ENCODE results near the gene MYO1D. TPM values are rescaled to one million over a fixed set of nuclear protein-coding genes. Genes with fewer than 3 reads are reported as not detected.

MYO1D gene
- total and polyA plus RNA-seq, 2 of the 13 experiments (the other 11 are each of a cell fraction or from before 2014, with no cell fraction given): 13.2 to 17.3 TPM

DNA sequence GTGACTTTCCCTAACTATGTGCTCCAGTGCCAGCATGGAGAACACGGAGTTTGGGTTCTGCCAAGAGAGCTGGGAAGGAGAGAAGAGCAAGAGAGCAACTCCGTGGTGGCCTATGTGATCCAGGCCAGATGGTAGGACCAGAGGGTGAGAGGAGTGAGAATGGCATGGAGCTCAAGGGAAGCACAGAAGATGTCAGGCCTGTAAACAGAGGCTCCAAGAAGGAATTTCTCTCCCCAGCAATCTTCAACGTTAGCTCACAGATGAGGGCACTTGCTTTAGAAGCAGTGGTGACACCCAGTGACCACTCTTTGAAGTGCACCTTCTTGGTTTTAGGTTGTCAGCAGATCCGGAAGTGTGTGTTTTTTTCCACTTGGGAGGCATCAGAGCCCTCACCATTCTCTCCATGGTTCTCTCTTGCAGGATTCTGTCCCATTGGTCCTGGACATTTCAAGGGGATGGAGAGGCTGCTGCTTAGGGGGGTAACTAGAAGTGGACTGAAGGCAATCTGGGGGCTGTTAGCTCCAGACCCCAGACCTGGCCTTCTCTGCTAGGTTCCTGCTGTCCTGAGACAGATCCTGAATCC lies 33.0 kb upstream of the MYO1D start (continued):
- TF ChIP-seq, protein P1, sequence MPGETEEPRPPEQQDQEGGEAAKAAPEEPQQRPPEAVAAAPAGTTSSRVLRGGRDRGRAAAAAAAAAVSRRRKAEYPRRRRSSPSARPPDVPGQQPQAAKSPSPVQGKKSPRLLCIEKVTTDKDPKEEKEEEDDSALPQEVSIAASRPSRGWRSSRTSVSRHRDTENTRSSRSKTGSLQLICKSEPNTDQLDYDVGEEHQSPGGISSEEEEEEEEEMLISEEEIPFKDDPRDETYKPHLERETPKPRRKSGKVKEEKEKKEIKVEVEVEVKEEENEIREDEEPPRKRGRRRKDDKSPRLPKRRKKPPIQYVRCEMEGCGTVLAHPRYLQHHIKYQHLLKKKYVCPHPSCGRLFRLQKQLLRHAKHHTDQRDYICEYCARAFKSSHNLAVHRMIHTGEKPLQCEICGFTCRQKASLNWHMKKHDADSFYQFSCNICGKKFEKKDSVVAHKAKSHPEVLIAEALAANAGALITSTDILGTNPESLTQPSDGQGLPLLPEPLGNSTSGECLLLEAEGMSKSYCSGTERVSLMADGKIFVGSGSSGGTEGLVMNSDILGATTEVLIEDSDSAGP (CRISPR knock-in tag; IDR thresholded peaks at IDR 0.05; ENCODE audit: borderline replicate concordance): no peak
- TF ChIP-seq ZNF850 (CRISPR knock-in tag; conservative IDR thresholded peaks at IDR 0.05): no peak
- TF ChIP-seq ZSCAN25 (CRISPR knock-in tag; IDR thresholded peaks at IDR 0.05): no peak
- no peak for TF ChIP-seq SMAD9 (CRISPR knock-in tag; IDR thresholded peaks at IDR 0.05)
- TF ChIP-seq ZNF256 (CRISPR knock-in tag; conservative IDR thresholded peaks at IDR 0.05): no peak
- no peak for TF ChIP-seq ZNF629 (CRISPR knock-in tag; conservative IDR thresholded peaks at IDR 0.05)
- no peak for TF ChIP-seq ZNF317 (CRISPR knock-in tag; IDR thresholded peaks at IDR 0.05)
- peak; percentile 45; the same call in 1 of the 2 replicates for TF ChIP-seq RAD21 (CRISPR knock-in tag; IDR thresholded peaks at IDR 0.05)
- 0 out of 2 replicates have a peak, but pooled peaks have one; percentile 31 for TF ChIP-seq KMT2A (CRISPR knock-in tag; IDR thresholded peaks at IDR 0.05)
- TF ChIP-seq ZNF441 (CRISPR knock-in tag; IDR thresholded peaks at IDR 0.05; ENCODE audit: borderline replicate concordance): no peak
- TF ChIP-seq ZNF782 (CRISPR knock-in tag; IDR thresholded peaks at IDR 0.05; ENCODE audit: borderline replicate concordance): no peak
- TF ChIP-seq ZNF609 (CRISPR knock-in tag; IDR thresholded peaks at IDR 0.05; ENCODE audit: borderline replicate concordance): no peak
- no peak for TF ChIP-seq GZF1 (CRISPR knock-in tag; IDR thresholded peaks at IDR 0.05)
- no peak for TF ChIP-seq ZNF335 (CRISPR knock-in tag; IDR thresholded peaks at IDR 0.05)
- TF ChIP-seq IRX3 (CRISPR knock-in tag; IDR thresholded peaks at IDR 0.05; ENCODE audit: borderline replicate concordance, low read depth): no peak
- no peak for TF ChIP-seq SALL2 (CRISPR knock-in tag; IDR thresholded peaks at IDR 0.05)
- TF ChIP-seq HDAC2 (CRISPR knock-in tag; IDR thresholded peaks at IDR 0.05): peak; percentile 27; the same call in 1 of the 2 replicates
- TF ChIP-seq TBX3 (IDR thresholded peaks at IDR 0.05; ENCODE audit: borderline replicate concordance): no peak
- TF ChIP-seq, protein P2, sequence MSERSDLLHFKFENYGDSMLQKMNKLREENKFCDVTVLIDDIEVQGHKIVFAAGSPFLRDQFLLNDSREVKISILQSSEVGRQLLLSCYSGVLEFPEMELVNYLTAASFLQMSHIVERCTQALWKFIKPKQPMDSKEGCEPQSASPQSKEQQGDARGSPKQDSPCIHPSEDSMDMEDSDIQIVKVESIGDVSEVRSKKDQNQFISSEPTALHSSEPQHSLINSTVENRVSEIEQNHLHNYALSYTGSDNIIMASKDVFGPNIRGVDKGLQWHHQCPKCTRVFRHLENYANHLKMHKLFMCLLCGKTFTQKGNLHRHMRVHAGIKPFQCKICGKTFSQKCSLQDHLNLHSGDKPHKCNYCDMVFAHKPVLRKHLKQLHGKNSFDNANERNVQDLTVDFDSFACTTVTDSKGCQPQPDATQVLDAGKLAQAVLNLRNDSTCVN (CRISPR knock-in tag; IDR thresholded peaks at IDR 0.05; ENCODE audit: borderline replicate concordance): 0 out of 2 replicates have a peak, but pooled peaks have one; percentile 19
- no peak for TF ChIP-seq FLYWCH1 (CRISPR knock-in tag; IDR thresholded peaks at IDR 0.05)
- no peak for TF ChIP-seq MED8 (CRISPR knock-in tag; IDR thresholded peaks at IDR 0.05; ENCODE audit: insufficient replicate concordance)

Data from HepG2 (cell line).